CD4-positive, alpha-beta T cell treated with Interleukin-1 beta for 1 hour (primary cell): ENCODE measurements around the gene ANKLE1.
"Not testable (repeated sequence)": the region's sequence is repeated elsewhere in the genome, so short reads cannot be mapped to it uniquely, and the experiment has no call there.

Experiments
- DNase-seq, 2 donors: peaks; one replicate each; pipeline ENCODE4 v3.0.0-alpha.2; 2020 to 2022

Gene ANKLE1

DNA sequence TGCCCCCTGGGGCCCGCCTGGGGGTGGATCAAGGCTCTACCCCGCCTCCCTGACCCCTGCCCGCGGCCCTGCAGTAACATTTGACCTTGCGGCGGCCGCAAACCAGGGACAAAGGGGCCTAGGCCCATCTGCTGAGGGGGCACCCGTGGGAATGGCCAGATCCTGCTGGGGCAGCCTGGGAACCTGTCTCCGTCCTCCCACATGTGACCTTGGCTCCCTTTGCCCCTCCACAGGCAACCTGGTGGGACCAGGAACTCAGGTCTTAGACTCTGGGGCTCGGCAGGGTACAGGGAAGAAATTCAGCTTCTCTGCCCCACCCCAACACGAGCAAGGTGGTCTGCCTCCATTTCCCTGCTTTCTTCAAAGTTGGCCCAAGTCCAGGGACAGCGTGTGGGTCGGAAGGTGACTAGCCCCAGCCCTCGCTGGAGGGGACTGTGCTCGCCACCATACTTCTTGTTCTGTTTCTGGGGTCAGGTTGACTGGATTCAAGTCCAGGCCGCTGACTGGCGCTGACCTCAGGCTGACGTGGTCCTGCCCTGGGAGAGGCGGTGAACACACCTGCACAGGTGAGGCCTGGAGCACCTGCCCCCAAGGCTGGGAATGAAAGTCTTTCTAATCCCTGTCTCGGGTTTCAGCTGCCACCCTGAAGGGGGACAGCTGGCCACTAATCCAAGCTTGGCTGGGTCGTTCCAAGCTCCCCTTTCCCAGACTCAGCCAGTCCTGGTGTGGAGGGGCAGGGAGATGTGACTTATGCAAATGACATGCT, 33.5 kb upstream of the ANKLE1 start:
- DNase-seq: no peak

DNA sequence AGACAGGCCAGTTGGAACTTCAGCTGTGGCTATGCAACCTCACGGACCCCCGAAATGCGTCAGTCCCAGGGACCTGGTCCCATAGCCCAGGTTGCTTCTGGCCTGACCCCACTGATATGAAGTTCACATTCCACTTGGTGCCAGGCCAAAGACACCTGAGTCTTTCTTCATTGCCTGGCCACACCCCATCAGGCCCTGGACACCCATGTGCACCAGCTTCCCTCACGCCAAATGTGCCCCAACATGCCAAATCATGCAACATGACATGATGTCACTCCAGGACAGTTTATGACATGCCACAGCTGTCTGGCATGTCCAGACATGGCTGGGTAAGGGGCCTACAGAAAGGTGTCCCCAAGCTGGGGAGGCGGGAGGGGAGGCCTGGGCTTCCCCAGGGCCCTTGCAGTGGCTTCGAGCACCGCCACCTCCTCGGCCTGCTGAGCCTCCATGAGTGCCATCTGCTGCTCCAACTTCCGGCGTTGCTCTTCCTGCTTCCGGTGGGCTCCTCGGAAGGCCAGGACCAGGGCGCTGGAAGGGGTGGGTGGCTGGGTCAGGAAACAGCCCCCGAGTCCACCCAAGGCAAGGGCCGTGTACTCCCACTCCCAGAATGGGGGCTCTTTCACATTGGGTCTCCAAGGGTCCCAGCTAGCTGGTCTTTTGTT, 31.7 kb upstream of the ANKLE1 start:
- DNase-seq: no peak

- DNase-seq: no peak
Observed at GRCh38 chr19:17254636-17255035, 27.1 kb upstream of the ANKLE1 start.

DNA sequence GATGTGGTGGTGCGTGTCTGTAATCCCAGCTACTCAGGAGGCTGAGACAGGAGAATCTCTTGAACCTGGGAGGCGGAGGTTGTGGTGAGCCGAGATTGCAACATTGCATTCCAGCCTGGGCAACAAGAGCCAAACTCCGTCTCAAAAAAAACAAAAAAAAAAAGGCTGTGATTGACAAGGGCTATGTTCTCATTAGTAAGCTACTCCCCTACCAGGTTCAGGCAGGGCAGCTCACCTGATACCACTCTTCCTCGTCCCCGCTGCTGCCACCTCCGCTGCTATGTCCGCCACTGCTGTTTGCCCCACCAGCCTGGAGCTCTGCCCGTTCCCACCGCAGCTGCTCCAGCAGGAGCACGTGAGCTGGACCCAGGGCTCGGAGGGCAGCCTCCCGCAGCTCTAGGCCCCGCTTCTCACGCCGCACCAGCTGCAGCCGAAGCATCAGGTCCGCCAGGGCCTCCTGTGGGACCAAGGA, 26.5 kb upstream of the ANKLE1 start:
- DNase-seq: no peak

DNA sequence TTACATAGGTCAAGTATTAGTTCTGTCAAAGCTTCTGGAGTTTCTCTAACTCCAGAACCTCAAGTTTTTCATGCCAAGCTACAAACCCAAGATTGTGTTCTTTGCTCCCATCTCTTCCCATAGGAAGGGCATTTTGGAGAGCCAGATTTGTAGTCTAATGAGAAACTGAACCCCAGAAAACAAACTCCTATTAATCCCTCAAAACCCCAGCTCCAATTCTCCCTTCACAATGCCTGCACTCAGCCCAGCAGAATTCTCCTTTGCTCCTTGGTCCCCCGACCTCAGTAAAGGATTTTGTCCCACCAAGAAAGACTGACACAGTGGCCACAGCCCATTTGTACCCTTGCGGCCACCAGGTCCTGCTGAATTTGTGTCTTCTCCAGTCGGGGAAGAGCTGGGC, 25.6 kb upstream of the ANKLE1 start:
- DNase-seq: no peak

DNA sequence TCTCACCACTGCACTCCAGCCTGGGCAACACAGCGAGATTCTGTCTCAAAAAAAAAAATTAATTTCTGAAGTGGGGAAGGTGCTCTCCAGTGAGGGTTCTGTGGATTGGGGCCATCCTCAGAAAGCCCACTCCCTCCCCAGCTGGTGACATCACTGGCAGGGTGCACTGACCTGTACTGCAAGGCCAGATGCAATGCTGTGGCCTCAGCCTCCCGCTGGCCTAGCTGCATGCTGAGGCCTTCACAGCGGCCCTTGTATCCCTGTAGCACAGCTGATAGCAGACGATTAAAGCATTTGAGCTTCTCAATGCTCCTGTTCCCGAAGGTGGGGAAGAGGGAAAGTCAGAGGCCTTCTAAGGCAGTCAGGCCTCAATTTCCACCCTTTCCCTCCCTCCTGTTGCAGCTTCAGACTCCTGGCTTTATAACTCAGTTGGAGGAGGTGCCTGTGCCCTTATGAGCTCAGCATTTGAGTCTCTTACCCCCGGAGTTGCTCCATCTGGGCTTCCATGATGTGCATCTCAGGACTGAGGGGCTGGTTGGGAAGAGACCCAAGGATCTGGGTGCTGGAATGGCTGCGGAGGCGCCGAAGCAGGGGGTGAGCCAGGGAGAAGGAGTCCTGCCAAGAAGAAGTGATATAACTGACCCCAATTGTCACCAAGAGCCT, 22.5 kb upstream of the ANKLE1 start:
- DNase-seq: no peak

- DNase-seq: no peak
Observed at GRCh38 chr19:17259934-17260333, 21.8 kb upstream of the ANKLE1 start.

DNA sequence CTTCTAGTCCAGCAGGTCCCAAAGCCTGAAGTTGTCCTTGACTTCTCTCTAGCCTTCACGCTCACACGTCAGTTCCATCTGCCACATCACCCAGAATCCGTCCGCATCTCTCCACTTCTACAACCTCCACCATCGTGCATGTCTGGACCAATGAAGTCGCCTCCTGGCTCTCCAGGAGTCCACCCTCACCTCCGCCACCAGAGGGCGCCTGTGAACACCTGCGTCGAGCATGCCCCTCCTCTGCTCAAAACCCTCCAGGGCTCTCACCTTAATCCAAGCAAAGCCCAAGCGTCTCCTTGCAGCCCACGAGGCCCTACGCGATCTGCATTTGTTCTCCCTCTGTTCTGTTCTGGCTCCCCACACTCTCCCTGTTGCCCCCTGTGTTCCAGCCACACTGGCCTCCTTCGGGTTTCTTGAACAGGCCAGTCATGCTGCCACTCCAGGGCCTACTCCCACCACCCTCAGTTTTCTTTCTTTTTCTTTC, 20.8 kb upstream of the ANKLE1 start:
- DNase-seq: peak; percentile 88 to 90

DNA sequence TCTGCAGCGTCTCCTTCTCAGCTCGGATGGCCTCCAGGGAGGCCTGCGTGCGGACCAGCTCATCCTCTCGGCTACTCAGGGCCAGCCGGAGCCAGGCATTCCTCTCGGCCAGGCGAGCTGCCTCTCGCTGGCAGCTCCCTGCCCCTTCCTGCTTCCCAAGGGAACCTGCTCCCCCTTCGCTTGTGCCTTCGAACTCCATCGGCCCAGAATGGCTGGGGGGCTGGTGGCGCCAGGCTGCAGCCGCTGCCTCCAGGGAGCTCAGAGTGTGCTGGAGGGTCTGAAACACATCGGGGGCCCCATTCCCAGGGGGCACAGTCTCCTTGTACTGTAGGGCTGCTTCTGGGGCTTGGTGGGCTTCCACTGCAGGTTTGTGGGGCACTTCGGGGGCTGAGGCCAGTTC, 19.1 kb upstream of the ANKLE1 start:
- DNase-seq: no peak

DNA sequence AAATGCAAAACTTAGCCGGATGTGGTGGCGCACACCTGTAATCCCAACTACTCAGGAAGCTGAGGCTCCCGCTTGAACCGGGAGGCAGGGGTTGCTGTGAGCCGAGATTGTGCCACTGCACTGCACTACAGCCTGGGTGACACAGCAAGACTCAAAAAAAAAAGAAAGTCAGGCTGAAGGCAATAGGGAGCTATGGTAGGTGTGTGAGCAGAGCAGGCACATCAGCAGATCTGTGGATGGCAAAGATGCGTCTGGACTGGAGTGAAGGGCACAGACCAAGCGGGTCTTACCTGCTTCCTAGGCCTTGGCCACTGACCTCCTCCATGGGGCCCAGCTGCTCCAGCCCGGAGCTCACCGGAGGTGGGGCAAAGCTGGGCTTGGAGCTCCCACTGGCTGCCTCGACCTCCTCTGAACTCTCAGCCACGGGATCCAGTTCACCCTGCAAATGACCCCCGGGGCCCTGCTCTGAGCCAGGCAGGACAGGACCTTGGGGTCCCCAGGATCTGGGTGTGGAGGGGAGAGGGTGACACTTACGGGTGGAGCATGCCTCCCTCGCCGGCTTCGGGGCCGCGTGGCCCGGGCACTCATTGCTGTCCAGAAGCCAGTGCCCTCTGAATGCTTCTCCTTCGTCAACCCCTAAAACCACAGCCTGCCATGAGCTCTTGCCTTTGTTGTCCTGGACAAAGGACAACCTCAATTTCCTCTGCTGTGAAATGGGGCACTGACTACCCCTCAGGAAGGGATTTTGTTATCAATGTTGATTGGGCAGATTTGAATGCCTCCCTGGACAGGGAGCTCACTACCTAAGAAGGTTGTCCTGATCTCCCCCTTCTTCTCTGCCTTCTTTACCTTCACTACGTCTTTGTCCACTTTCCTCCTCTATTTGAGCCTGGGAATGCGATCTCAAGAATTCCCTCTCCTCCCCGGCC, 17.7 kb upstream of the ANKLE1 start:
- no peak for DNase-seq

GRCh38 chr19:17264641-17264979, 17.1 kb upstream of the ANKLE1 start, which contains the start of gene USHBP1:
TSS of gene USHBP1 (minus strand) at chr19:17264745. CDS start at chr19:17264299, 446 bp downstream.
- peak in 1 of 2 donors; percentile 11 for DNase-seq

DNA sequence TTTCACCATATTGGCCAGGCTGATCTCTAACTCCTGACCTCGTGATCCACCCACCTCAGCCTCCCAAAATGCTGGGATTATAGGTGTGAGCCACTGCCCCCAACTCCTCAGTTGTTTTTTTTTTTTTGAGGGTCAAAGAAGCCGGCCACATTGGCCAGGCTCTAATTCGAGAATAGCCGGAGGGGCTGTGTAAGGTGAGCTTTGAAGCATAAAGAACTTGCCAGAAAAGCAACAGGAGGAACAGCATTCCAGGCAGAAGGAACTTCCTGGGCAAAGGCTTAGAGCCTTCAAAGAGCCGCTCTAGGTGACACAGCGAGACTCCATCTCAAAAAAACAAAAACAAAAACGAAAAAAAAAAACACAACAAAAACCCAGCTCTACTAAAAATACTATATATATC, 15.7 kb upstream of the ANKLE1 start:
- DNase-seq: no peak

DNA sequence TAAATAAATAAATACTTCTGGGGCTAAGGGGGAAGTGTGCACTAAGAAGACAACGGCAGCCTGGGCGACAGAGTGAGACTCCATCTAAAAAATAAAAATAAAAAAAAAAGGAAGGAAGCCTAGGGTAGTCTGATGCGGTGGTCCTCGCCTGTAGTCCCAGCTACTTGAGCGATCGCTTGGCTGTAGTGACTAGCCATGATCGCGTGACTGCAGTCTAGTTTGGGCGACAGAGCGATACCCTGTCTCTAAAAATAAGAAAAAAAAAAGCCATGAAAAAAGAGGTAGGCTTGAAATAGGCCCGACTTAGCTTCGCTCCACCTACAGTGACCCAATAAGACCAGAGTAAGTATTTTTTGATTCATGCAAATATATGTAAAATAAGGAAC, 15.1 kb upstream of the ANKLE1 start:
- no peak for DNase-seq

DNA sequence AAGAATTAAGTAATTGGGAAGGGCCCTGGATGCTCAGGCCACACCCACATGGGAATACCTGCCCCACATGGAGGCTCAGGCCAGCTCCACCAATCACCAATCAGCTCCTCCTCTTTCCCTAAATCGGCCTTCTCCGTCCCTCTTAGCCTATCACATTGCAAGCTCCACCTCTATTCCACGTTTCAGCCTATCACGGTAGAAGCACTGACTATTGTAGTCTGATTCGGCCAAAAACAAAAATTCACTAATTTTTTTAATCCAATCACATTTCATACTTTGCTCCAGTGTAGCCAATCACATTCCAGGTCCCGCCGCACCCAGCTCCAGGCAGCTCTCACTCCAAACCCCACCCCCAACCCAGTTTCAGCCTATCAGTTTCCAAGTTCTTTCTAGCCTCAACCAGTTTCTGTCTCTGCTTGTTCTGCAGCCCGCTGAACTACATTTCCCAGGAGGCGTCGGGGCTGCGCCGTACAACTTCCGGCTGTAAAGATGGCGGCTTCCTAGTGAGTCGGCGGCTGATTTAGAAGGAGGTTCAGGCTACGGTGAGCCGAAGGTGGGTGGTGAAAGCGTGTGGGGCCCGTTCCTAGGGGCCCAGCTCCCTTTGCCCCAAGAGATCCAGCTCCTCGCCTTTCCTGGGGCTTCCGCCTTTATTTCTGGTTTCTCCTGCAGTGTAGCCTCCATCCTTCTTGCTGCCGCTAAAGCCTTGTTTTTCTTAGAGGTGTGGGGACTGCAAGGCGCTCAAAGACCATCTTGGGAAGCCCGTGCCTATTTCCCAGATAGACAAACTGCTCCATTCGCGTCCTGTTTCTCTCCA, 14.5 kb upstream of the ANKLE1 start, which contains the start of gene BABAM1:
BABAM1 (plus strand) TSS at position 469 of the 814 bp plus-strand sequence. CDS start 1,364 bp downstream, outside the sequence.
- peak; percentile 98 for DNase-seq

GRCh38 chr19:17268754-17269153, 12.9 kb upstream of the ANKLE1 start:
- no peak for DNase-seq

DNA sequence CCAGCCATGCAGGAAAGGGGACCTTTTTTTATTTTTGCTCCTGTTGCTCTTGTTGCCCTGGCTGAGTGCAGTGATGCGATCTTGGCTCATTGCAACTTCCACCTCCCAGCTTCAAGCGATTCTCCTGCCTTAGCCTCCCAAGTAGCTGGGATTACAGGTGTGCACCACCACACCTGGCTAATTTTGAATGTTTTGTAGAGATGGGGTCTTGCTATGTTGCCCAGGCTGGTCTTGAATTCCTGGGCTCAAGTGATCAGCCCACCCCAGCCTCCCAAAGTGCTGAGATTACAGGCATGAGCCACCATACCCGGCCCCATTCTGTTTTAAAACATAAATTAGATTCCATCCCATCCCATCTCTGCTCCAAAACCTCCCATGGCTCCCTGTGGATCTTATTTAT, 6.8 kb upstream of the ANKLE1 start:
- DNase-seq: not testable (repeated sequence)

- DNase-seq: no peak
Observed at GRCh38 chr19:17275441-17276175, 6.1 kb upstream of the ANKLE1 start.

DNA sequence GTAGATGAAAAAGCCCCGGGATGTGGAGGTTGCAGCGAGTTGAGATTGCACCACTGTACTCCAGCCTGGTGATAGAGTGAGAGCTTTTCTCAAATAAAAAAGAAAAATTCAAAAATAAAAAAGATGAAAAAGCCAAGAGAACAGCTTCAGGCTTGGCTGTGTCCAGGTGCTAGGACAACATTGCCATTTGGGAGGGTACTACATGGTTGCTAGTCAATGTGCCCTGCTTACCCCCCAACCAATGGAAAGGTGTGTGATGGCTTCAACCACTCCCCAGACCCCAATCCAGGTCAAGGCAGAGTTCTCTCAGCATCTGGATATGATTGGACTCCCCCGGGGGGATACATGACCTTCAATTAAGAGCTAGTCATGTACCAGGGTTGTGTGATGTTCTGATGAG, 2.3 kb upstream of the ANKLE1 start:
- DNase-seq: no peak

DNA sequence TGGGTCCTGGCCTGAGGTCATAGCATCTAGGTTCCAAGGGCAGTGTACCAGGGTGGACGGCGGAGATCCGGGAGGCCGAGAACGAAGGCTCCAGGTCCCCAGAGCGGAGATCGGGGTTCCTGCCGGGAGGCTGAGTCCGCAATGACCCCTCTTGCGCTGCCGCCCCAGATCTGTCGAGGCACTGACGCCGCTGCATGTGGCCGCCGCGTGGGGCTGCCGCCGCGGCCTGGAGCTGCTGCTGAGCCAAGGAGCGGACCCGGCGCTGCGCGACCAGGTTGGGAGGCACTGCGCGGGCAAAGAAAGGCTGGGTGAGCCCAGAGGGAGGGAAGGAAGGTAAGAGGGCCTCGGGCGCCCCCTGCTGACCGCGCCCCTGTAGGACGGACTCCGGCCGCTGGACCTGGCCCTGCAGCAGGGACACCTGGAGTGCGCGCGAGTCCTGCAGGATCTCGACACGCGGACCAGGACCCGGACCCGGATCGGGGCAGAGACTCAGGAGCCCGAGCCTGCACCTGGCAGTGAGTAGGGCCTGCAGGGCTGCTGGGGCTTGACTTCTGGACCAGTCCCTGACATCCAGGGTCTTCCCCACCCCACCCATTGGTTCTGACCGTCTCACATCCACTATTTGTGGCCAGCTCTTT, 906 bp downstream of the ANKLE1 start:
- peak; percentile 79 to 80 for DNase-seq

DNA sequence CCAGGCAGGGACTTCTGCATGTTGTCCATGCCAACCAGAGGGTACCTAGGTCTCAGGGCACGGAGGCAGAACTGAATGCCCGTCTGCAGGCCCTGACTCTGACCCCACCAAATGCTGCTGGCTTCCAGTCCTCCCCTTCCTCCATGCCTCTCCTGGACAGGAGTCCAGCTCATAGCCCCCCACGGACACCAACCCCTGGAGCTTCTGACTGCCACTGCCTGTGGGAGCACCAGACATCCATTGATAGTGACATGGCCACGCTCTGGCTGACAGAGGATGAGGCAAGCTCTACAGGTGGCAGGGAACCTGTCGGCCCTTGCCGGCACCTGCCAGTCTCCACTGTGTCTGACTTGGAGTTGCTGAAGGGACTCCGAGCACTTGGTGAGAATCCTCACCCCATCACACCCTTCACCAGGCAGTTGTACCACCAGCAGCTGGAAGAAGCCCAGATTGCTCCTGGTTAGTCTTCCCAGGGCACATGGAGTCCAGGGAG, 1.8 kb downstream of the ANKLE1 start:
- no peak for DNase-seq
